ENCODE data around the gene BUD31. TPM values are rescaled to one million over a fixed set of nuclear protein-coding genes. Genes with fewer than 3 reads are reported as not detected.

BUD31 gene
- total RNA-seq, 1 experiment from 2014 or later = 104 TPM

DNA sequence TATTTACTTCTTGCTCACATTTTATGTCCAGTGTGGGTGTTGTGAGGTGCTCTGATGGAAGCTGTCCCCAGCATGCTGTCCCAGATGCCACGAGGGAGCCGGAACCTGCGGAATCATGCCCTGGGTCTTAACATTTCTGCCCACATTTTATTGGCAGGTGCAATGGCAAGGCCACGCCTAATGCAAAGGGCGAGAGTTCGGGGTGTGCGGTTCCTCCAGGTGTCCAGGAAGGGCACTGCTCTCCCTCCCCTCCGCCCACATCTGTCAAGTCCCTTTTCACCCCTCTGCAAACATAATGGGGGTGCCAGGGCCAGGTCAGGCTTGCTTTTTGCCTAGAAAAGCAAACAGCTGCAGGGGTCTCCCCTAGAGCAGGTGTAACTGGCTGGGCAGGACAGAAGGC, 16.7 kb upstream of the BUD31 start:
- Histone ChIP-seq H3K9ac (ENCODE audit: extremely low read depth, insufficient read length, low read length) (no peak overlapping the region), H2BK5ac (ENCODE audit: insufficient read length, low read length) (no peak overlapping the region), H3K79me1 (ENCODE audit: insufficient read depth, low read depth, low read length, poor library complexity, severe bottlenecking) (no peaks in the 10 kb centered on the region), H2BK120ac (ENCODE audit: low read depth, low read length, poor library complexity, severe bottlenecking) (no peak overlapping the region), H3K9me3 (ENCODE audit: control insufficient read depth, low read depth, low read length) (no peaks in the 10 kb centered on the region), H4K8ac (replicated peaks; ENCODE audit: insufficient read length, low read depth, low read length) (no peak overlapping the region), H4K91ac (ENCODE audit: insufficient read length, low read depth, low read length) (no peak overlapping the region), H3K4ac (ENCODE audit: low read depth, low read length) (no peak overlapping the region), H2BK12ac (ENCODE audit: insufficient read length, low read depth, low read length) (no peak overlapping the region), H3K23me2 (ENCODE audit: insufficient read length, low read depth, low read length, poor library complexity, severe bottlenecking) (peaks cover 13% of the 10 kb centered on the region), H4K20me1 (ENCODE audit: control insufficient read depth, insufficient read depth, insufficient read length) (no peaks in the 10 kb centered on the region), H3K27me3 (ENCODE audit: insufficient read depth, low read length) (no peaks in the 10 kb centered on the region), H3K23ac (ENCODE audit: insufficient read length, low read depth, low read length) (no peak overlapping the region), H4K5ac (ENCODE audit: insufficient read length, low read depth, low read length) (no peak overlapping the region), H3K27ac (ENCODE audit: insufficient read length, low read depth, low read length) (no peak overlapping the region), H2BK15ac (ENCODE audit: low read depth, low read length) (no peak overlapping the region), H2AFZ (ENCODE audit: low read length) (no peak overlapping the region), H3T11ph (ENCODE audit: low read length) (no peak overlapping the region), H3K56ac (ENCODE audit: insufficient read length, low read depth, low read length) (no peak overlapping the region), H3K18ac (ENCODE audit: insufficient read length, low read depth, low read length) (no peak overlapping the region), H2AK5ac (ENCODE audit: insufficient read length, low read length) (no peak overlapping the region), H3K4me2 (ENCODE audit: insufficient read depth, insufficient read length, low read length) (peak overlapping the region; percentile 46), H3K14ac (ENCODE audit: insufficient read depth, low read length) (no peak overlapping the region), H3K4me1 (ENCODE audit: insufficient read depth, low read length) (peaks cover 2% of the 10 kb centered on the region; the same call in 1 of the 2 replicates), H3K79me2 (ENCODE audit: insufficient read depth, low read length) (no peaks in the 10 kb centered on the region), H2BK20ac (ENCODE audit: low read depth, low read length, poor library complexity, severe bottlenecking) (no peak overlapping the region)
- TF ChIP-seq, protein P1, sequence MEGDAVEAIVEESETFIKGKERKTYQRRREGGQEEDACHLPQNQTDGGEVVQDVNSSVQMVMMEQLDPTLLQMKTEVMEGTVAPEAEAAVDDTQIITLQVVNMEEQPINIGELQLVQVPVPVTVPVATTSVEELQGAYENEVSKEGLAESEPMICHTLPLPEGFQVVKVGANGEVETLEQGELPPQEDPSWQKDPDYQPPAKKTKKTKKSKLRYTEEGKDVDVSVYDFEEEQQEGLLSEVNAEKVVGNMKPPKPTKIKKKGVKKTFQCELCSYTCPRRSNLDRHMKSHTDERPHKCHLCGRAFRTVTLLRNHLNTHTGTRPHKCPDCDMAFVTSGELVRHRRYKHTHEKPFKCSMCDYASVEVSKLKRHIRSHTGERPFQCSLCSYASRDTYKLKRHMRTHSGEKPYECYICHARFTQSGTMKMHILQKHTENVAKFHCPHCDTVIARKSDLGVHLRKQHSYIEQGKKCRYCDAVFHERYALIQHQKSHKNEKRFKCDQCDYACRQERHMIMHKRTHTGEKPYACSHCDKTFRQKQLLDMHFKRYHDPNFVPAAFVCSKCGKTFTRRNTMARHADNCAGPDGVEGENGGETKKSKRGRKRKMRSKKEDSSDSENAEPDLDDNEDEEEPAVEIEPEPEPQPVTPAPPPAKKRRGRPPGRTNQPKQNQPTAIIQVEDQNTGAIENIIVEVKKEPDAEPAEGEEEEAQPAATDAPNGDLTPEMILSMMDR (conservative IDR thresholded peaks at IDR 0.05) = no peak
- peaks cover 16 to 71% (median 34%) of the 10 kb centered on the region in 3 experiments for H3K36me3 Mint-ChIP-seq (ENCODE audit: insufficient read depth in 1 of 3, low read depth in 3 of 3)
- no peak for DNase-seq
- H3K27me3 Mint-ChIP-seq (ENCODE audit: low read depth) = peaks cover 1% of the 10 kb centered on the region; the same call in 1 of the 2 replicates
- H3K9me3 Mint-ChIP-seq = no peaks in the 10 kb centered on the region
- no peak overlapping the region for H3K27ac Mint-ChIP-seq
- H3K4me3 Mint-ChIP-seq = peak overlapping the region; percentile 83 to 93
- no CpG with 5 or more reads among the region's 8 CpGs for WGBS (ENCODE audit: extremely low coverage, insufficient read length, low lambda C conversion rate)
- peaks cover 13 to 14% of the 10 kb centered on the region in 2 experiments for H3K4me1 Mint-ChIP-seq

Data from H9 (cell line).